Caco-2 (cell line): ENCODE data around the gene LAT. TPM values are rescaled to one million over a fixed set of nuclear protein-coding genes. Genes with fewer than 3 reads are reported as not detected.
"Not testable (repeated sequence)": the region's sequence is repeated elsewhere in the genome, so short reads cannot be mapped to it uniquely, and the experiment has no call there.

ENCODE experiments used
- BruUV-seq: library from RNA; stranded (reverse); fragments of 400-500 nt; replicated peaks from 2 replicates; lab custom pipeline; 2021; lab: Mats Ljungman, UMichigan
- CTCF ChIA-PET: fragments of 300-600 bp; sonication (Branson Sonifier 250); formaldehyde crosslinking; loops from one replicate; lab custom pipeline; 2022; ENCODE audit warnings: antibody characterized with exemption; lab: Charles Lee
- POLR2A ChIA-PET: fragments of 300-600 bp; sonication (Branson Sonifier 250); formaldehyde crosslinking; loops from one replicate; lab custom pipeline; 2022; ENCODE audit warnings: antibody characterized with exemption; lab: Charles Lee
- DNase-seq, 2 experiments: peaks; one replicate each; pipeline versions ENCODE4 v3.0.0 to v3.0.0-alpha.2; 2020 to 2022
- H3K27me3 ChIP-seq: replicated peaks from 2 replicates; pipeline ENCODE4 v1.6.0; 2011; ENCODE audit warnings: low read length; ENCODE audit not compliant: control insufficient read depth, insufficient read depth
- H3K36me3 ChIP-seq: 2 replicates; pipeline ENCODE4 v1.5.1; 2011; ENCODE audit warnings: low read length; ENCODE audit not compliant: control insufficient read depth, insufficient read depth
- H3K4me1 ChIP-seq: fragments of 250-450 bp; sonication (Bioruptor Pico); 2 replicates; pipeline ENCODE4 v1.5.1; 2020; ENCODE audit warnings: mild to moderate bottlenecking
- H3K4me3 ChIP-seq: 2 replicates; pipeline ENCODE4 v1.5.1; 2011; ENCODE audit warnings: low read depth, mild to moderate bottlenecking, control low read depth, low read length
- H3K9me3 ChIP-seq: fragments of 250-450 bp; sonication (Bioruptor Pico); 2 replicates; pipeline ENCODE4 v1.5.1; 2020; ENCODE audit warnings: mild to moderate bottlenecking, moderate library complexity
- H3K27ac Mint-ChIP-seq: one replicate; pipeline ENCODE4 v1.8.0; 2022; ENCODE audit warnings: mixed read lengths; ENCODE audit not compliant: unreplicated experiment
- H3K27me3 Mint-ChIP-seq: one replicate; pipeline ENCODE4 v1.8.0; 2022; ENCODE audit warnings: mixed read lengths; ENCODE audit not compliant: insufficient read depth, unreplicated experiment
- H3K36me3 Mint-ChIP-seq: one replicate; pipeline ENCODE4 v1.8.0; 2022; ENCODE audit warnings: mild to moderate bottlenecking, mixed read lengths; ENCODE audit not compliant: insufficient read depth, unreplicated experiment
- H3K4me1 Mint-ChIP-seq: one replicate; pipeline ENCODE4 v1.8.0; 2022; ENCODE audit warnings: low read depth, mixed read lengths; ENCODE audit not compliant: unreplicated experiment
- H3K4me3 Mint-ChIP-seq: one replicate; pipeline ENCODE4 v1.8.0; 2022; ENCODE audit warnings: mild to moderate bottlenecking, moderate library complexity, mixed read lengths; ENCODE audit not compliant: unreplicated experiment
- H3K9me3 Mint-ChIP-seq: one replicate; pipeline ENCODE4 v1.8.0; 2022; ENCODE audit warnings: mixed read lengths; ENCODE audit not compliant: unreplicated experiment
- CTCF ChIP-seq, 2 experiments: fragments of 200-600 bp in 1 of 2; IDR thresholded peaks; 1 replicate in 1 of 2; 2 replicates in 1 of 2; pipeline versions ENCODE4 v1.5.1 to v1.8.0; 2011 to 2022; ENCODE audit warnings: antibody characterized with exemption in 1 of 2, control low read depth in 1 of 2, inconsistent platforms in 1 of 2, low read depth in 1 of 2, low read length in 1 of 2, mild to moderate bottlenecking in 1 of 2, moderate library complexity in 1 of 2; ENCODE audit not compliant: insufficient read depth in 1 of 2, severe bottlenecking in 1 of 2, unreplicated experiment in 1 of 2
- intact Hi-C: fragments of 100-400 bp; cut with micrococcal nuclease; formaldehyde crosslinking; loops from one replicate; pipeline ENCODE4 v1.10.0; 2022; ENCODE audit not compliant: unreplicated experiment
- total RNA-seq: library from RNA; stranded (reverse); gene quantifications from 2 replicates; pipeline ENCODE4 v1.2.3, GENCODE V29; 2022

The LAT gene
- total RNA-seq, 1 experiment from 2014 or later = 3.2 TPM

- peaks cover 28% of the 10 kb centered on the region for H3K36me3 Mint-ChIP-seq
- Histone ChIP-seq H3K36me3 (peaks cover 1% of the 10 kb centered on the region), H3K4me1 (0 out of 2 replicates have a peak, but pooled peaks cover 6% of the 10 kb centered on the region), H3K27me3 (no peaks in the 10 kb centered on the region), H3K4me3 (no peak overlapping the region), H3K9me3 (no peaks in the 10 kb centered on the region)
- peaks cover 13% of the 10 kb centered on the region for H3K4me1 Mint-ChIP-seq
- CTCF ChIA-PET = interaction anchor here (0.6 to 0.8 kb wide), 4 partner anchors 9 to 494 kb away, joined by 3 to 6 read pairs (median 4); partner anchors contain the start of gene SGF29
- no peaks in the 10 kb centered on the region for H3K27me3 Mint-ChIP-seq
- no TSS peak for BruUV-seq
- no peaks in the 10 kb centered on the region for H3K9me3 Mint-ChIP-seq
- intact Hi-C loops = no loop called here
- no peak overlapping the region for H3K4me3 Mint-ChIP-seq
- peak in 1 of 2 experiments; percentile 56 for DNase-seq
- no peak overlapping the region for H3K27ac Mint-ChIP-seq
- POLR2A ChIA-PET = interaction anchor here (1.4 kb wide), 1 partner anchor 27 kb away, joined by 3 read pairs; the partner anchor contains the start of gene NFATC2IP
- TF ChIP-seq CTCF (IDR thresholded peaks at IDR 0.05; ENCODE audit: insufficient read depth in 1 of 2, low read depth in 1 of 2, low read length in 1 of 2, severe bottlenecking in 1 of 2, unreplicated experiment in 1 of 2) = peak; percentile 59 to 73
Measured at GRCh38 chr16:28977703-28978662, 6.9 kb upstream of the LAT start.

GRCh38 chr16:28980330-28980729, 4.5 kb upstream of the LAT start:
- H3K9me3 ChIP-seq, H3K27me3 ChIP-seq, BruUV-seq, H3K36me3 ChIP-seq, CTCF ChIA-PET, POLR2A ChIA-PET, H3K9me3 Mint-ChIP-seq, H3K4me3 Mint-ChIP-seq, intact Hi-C loops, H3K4me1 ChIP-seq, H3K27ac Mint-ChIP-seq, H3K27me3 Mint-ChIP-seq, H3K4me3 ChIP-seq: not testable (repeated sequence)
- DNase-seq = peak in 1 of 2 experiments; percentile 12
- H3K4me1 Mint-ChIP-seq = peaks cover 12% of the 10 kb centered on the region
- TF ChIP-seq CTCF (IDR thresholded peaks at IDR 0.05; ENCODE audit: insufficient read depth in 1 of 2, low read depth in 1 of 2, low read length in 1 of 2, severe bottlenecking in 1 of 2, unreplicated experiment in 1 of 2) = peak in 1 of 2 experiments; percentile 25
- peaks cover 14% of the 10 kb centered on the region for H3K36me3 Mint-ChIP-seq

GRCh38 chr16:28980929-28981328, 3.9 kb upstream of the LAT start:
- no peak for DNase-seq
- intact Hi-C loops = no loop called here
- Mint-ChIP-seq H3K4me3 (no peak overlapping the region), H3K27me3 (no peaks in the 10 kb centered on the region), H3K36me3 (peaks cover 17% of the 10 kb centered on the region), H3K4me1 (peaks cover 7% of the 10 kb centered on the region), H3K27ac (no peak overlapping the region), H3K9me3 (no peaks in the 10 kb centered on the region)
- Histone ChIP-seq H3K27me3 (no peaks in the 10 kb centered on the region), H3K36me3 (peaks cover 1% of the 10 kb centered on the region), H3K4me1 (no peaks in the 10 kb centered on the region), H3K4me3 (no peak overlapping the region), H3K9me3 (no peaks in the 10 kb centered on the region)
- TF ChIP-seq CTCF (IDR thresholded peaks at IDR 0.05; ENCODE audit: insufficient read depth in 1 of 2, low read depth in 1 of 2, low read length in 1 of 2, severe bottlenecking in 1 of 2, unreplicated experiment in 1 of 2) = no peak
- CTCF ChIA-PET = interaction anchor here (0.6 kb wide), 1 partner anchor 61 kb away, joined by 3 read pairs; no protein-coding TSS in a partner anchor
- no TSS peak for BruUV-seq
- POLR2A ChIA-PET = no interaction called here
